H1 (cell line): ENCODE results near the gene UBTD1. TPM values are rescaled to one million over a fixed set of nuclear protein-coding genes. Genes with fewer than 3 reads are reported as not detected.

ENCODE experiments used
- CTCF ChIA-PET: fragments of 300-600 bp; sonication (Branson Sonifier 250); formaldehyde crosslinking; loops from one replicate; lab custom pipeline; 2021; ENCODE audit not compliant: partially characterized antibody; lab: Charles Lee
- POLR2A ChIA-PET: fragments of 300-600 bp; sonication (Branson Sonifier 250); formaldehyde crosslinking; loops from one replicate; lab custom pipeline; 2021; ENCODE audit warnings: inconsistent platforms; ENCODE audit not compliant: partially characterized antibody; lab: Charles Lee
- DNase-seq, 2 experiments: peaks; one replicate each; pipeline versions ENCODE4 v3.0.0 to v3.0.0-alpha.2; 2010 to 2022; ENCODE audit warnings: low spot score in 2 of 2, low read depth in 1 of 2, mixed read lengths in 1 of 2
- FAIRE-seq: peaks from 2 replicates; lab custom pipeline; 2011; peaks lifted over from hg19 to GRCh38; lab: Jason Lieb, UNC
- H2AFZ ChIP-seq: 2 replicates; pipeline ENCODE4 v1.8.1; 2012; ENCODE audit warnings: low read length, inconsistent platforms
- H2AK5ac ChIP-seq: 2 replicates; pipeline ENCODE4 v1.6.1; 2013; ENCODE audit warnings: low read depth, low read length
- H2BK120ac ChIP-seq: replicated peaks from 2 replicates; pipeline ENCODE3; 2013; ENCODE audit warnings: low read depth, low read length, inconsistent platforms
- H2BK12ac ChIP-seq: 2 replicates; pipeline ENCODE4 v1.6.1; 2013; ENCODE audit warnings: low read depth, low read length
- H2BK15ac ChIP-seq: 2 replicates; pipeline ENCODE4 v1.6.1; 2013; ENCODE audit warnings: low read length
- H2BK20ac ChIP-seq: 2 replicates; pipeline ENCODE4 v1.6.1; 2013; ENCODE audit warnings: low read length
- H2BK5ac ChIP-seq: 2 replicates; pipeline ENCODE4 v1.6.1; 2013; ENCODE audit warnings: low read depth, low read length
- H3K14ac ChIP-seq: 2 replicates; pipeline ENCODE4 v1.6.1; 2013; ENCODE audit warnings: inconsistent platforms; ENCODE audit not compliant: insufficient read length
- H3K18ac ChIP-seq: 2 replicates; pipeline ENCODE4 v1.6.1; 2013; ENCODE audit warnings: low read length; ENCODE audit errors: extremely low read depth
- H3K23ac ChIP-seq: 2 replicates; pipeline ENCODE4 v1.6.1; 2013; ENCODE audit warnings: inconsistent platforms; ENCODE audit not compliant: insufficient read length
- H3K23me2 ChIP-seq: 2 replicates; pipeline ENCODE4 v1.6.1; 2013; ENCODE audit warnings: low read depth, low read length
- H3K27ac ChIP-seq: 2 replicates; pipeline ENCODE4 v1.6.1; 2011; ENCODE audit warnings: low read depth, low read length, inconsistent platforms
- H3K27me3 ChIP-seq, 4 experiments: replicated peaks in 1 of 4; 1 replicate in 1 of 4; 2 replicates in 3 of 4; pipeline versions ENCODE4 v1.6.1 to v1.8.1; 2011 to 2013; ENCODE audit warnings: low read length in 3 of 4, mild to moderate bottlenecking in 3 of 4, inconsistent platforms in 2 of 4, mixed read lengths in 2 of 4, moderate library complexity in 1 of 4; ENCODE audit not compliant: control insufficient read depth in 3 of 4, insufficient read depth in 3 of 4; ENCODE audit errors: extremely low read depth in 1 of 4
- H3K36me3 ChIP-seq, 4 experiments: 2 replicates each; pipeline versions ENCODE4 v1.6.1 to v1.8.1; 2011 to 2013; ENCODE audit warnings: mild to moderate bottlenecking in 4 of 4, low read length in 3 of 4, moderate library complexity in 2 of 4, control low read depth in 1 of 4, inconsistent platforms in 1 of 4; ENCODE audit not compliant: insufficient read depth in 4 of 4, control insufficient read depth in 2 of 4
- H3K4ac ChIP-seq: replicated peaks from 2 replicates; pipeline ENCODE3; 2013; ENCODE audit warnings: low read length, low read depth, mixed read lengths, inconsistent platforms; ENCODE audit not compliant: insufficient read length
- H3K4me1 ChIP-seq, 4 experiments: replicated peaks in 1 of 4; 1 replicate in 1 of 4; 2 replicates in 3 of 4; pipeline versions ENCODE4 v1.6.1 to v1.8.1; 2011 to 2013; ENCODE audit warnings: low read length in 3 of 4, inconsistent platforms in 2 of 4, mixed read lengths in 1 of 4; ENCODE audit not compliant: insufficient read depth in 4 of 4, control insufficient read depth in 3 of 4
- H3K4me2 ChIP-seq, 2 experiments: 2 replicates each; pipeline versions ENCODE4 v1.6.1 to v1.8.1; 2011 to 2013; ENCODE audit warnings: low read depth in 2 of 2, low read length in 2 of 2, control low read depth in 1 of 2, inconsistent platforms in 1 of 2, mild to moderate bottlenecking in 1 of 2; ENCODE audit not compliant: insufficient read depth in 1 of 2
- H3K4me3 ChIP-seq, 4 experiments: fragments of 200-600, 300-600 bp in 1 of 4; sonication (generic), shearing (Covaris generic), sonication (Bioruptor Twin) in 1 of 4; 2 replicates each; pipeline versions ENCODE4 v1.5.1 to v1.8.1; 2011 to 2016; ENCODE audit warnings: low read length in 4 of 4, low read depth in 3 of 4, control low read depth in 2 of 4, inconsistent platforms in 2 of 4, mild to moderate bottlenecking in 2 of 4, mixed read lengths in 1 of 4, moderate library complexity in 1 of 4; ENCODE audit not compliant: insufficient read depth in 2 of 4; ENCODE audit errors: extremely low read depth in 1 of 4
- H3K56ac ChIP-seq: replicated peaks from 2 replicates; pipeline ENCODE3; 2013; ENCODE audit warnings: low read depth, mild to moderate bottlenecking, mixed read lengths, low read length, inconsistent platforms; ENCODE audit not compliant: insufficient read length
- H3K79me1 ChIP-seq: 2 replicates; pipeline ENCODE4 v1.6.1; 2013; ENCODE audit warnings: low read depth, low read length, control low read depth
- H3K79me2 ChIP-seq, 2 experiments: 2 replicates each; pipeline versions ENCODE4 v1.6.1 to v1.8.1; 2012 to 2013; ENCODE audit warnings: low read length in 2 of 2, mild to moderate bottlenecking in 2 of 2, inconsistent platforms in 1 of 2; ENCODE audit not compliant: insufficient read depth in 2 of 2, control insufficient read depth in 1 of 2
- H3K9ac ChIP-seq, 4 experiments: replicated peaks in 1 of 4; 1 replicate in 1 of 4; 2 replicates in 3 of 4; pipeline versions ENCODE4 v1.6.1 to v1.8.1; 2011 to 2013; ENCODE audit warnings: low read depth in 3 of 4, low read length in 3 of 4, control low read depth in 2 of 4, mild to moderate bottlenecking in 2 of 4, moderate library complexity in 2 of 4, inconsistent platforms in 1 of 4; ENCODE audit errors: extremely low read depth in 1 of 4
- H3K9me3 ChIP-seq, 2 experiments: 2 replicates each; pipeline versions ENCODE4 v1.6.1 to v1.8.1; 2012 to 2013; ENCODE audit warnings: mild to moderate bottlenecking in 2 of 2, moderate library complexity in 2 of 2, control low read depth in 1 of 2, inconsistent platforms in 1 of 2, low read depth in 1 of 2, low read length in 1 of 2, mixed read lengths in 1 of 2; ENCODE audit not compliant: insufficient read depth in 2 of 2
- H4K20me1 ChIP-seq, 2 experiments: replicated peaks in 1 of 2; 2 replicates each; pipeline versions ENCODE3 to v1.8.1; 2011 to 2013; ENCODE audit warnings: inconsistent platforms in 2 of 2, low read length in 2 of 2, mild to moderate bottlenecking in 1 of 2; ENCODE audit not compliant: insufficient read depth in 2 of 2, control insufficient read depth in 1 of 2
- H4K5ac ChIP-seq: 2 replicates; pipeline ENCODE4 v1.6.1; 2013; ENCODE audit warnings: low read length, low read depth, mixed read lengths, inconsistent platforms; ENCODE audit not compliant: insufficient read length
- H4K8ac ChIP-seq: 2 replicates; pipeline ENCODE4 v1.8.0; 2013; ENCODE audit warnings: mild to moderate bottlenecking, moderate library complexity, low read length, inconsistent platforms; ENCODE audit not compliant: insufficient read depth; ENCODE audit errors: extremely low read depth
- H4K91ac ChIP-seq: replicated peaks from 2 replicates; pipeline ENCODE3; 2013; ENCODE audit warnings: low read length, mixed read lengths, inconsistent platforms; ENCODE audit not compliant: insufficient read length
- CTBP2 ChIP-seq: IDR thresholded peaks from 2 replicates; pipeline ENCODE4 v1.7.0; 2011; ENCODE audit warnings: borderline replicate concordance, mild to moderate bottlenecking, moderate library complexity, mixed read lengths, low read length; ENCODE audit not compliant: insufficient read depth, insufficient read length
- GTF2F1 ChIP-seq: IDR thresholded peaks from 2 replicates; pipeline ENCODE4 v1.6.1; 2012; ENCODE audit warnings: low read depth, low read length, improper control_type of control experiment, borderline replicate concordance
- JUND ChIP-seq: IDR thresholded peaks from 2 replicates; pipeline ENCODE4 v1.6.1; 2011; ENCODE audit warnings: mild to moderate bottlenecking, improper control_type of control experiment, low read length
- PHF8 ChIP-seq: fragments of 200-600 bp; sonication (generic); conservative IDR thresholded peaks from 2 replicates; pipeline ENCODE4 v1.7.1; 2012; ENCODE audit warnings: low read depth, mild to moderate bottlenecking, inconsistent platforms, low read length, moderate library complexity
- POU5F1 ChIP-seq: IDR thresholded peaks from 2 replicates; pipeline ENCODE4 v1.6.1; 2011; ENCODE audit warnings: low read depth, mild to moderate bottlenecking, low read length, moderate library complexity
- RAD21 ChIP-seq, 2 experiments: IDR thresholded peaks in 1 of 2; conservative IDR thresholded peaks in 1 of 2; 2 replicates each; pipeline ENCODE4 v1.6.1; 2011; ENCODE audit warnings: low read depth in 2 of 2, low read length in 2 of 2, improper control_type of control experiment in 1 of 2, inconsistent platforms in 1 of 2, mild to moderate bottlenecking in 1 of 2, moderate library complexity in 1 of 2
- RBBP5 ChIP-seq: IDR thresholded peaks from 2 replicates; pipeline ENCODE4 v1.7.1; 2012; ENCODE audit warnings: low read depth, mild to moderate bottlenecking, inconsistent platforms, low read length, moderate library complexity, borderline replicate concordance
- RXRA ChIP-seq: IDR thresholded peaks from 2 replicates; pipeline ENCODE4 v1.6.1; 2011; ENCODE audit warnings: low read depth, mild to moderate bottlenecking, low read length, moderate library complexity; ENCODE audit not compliant: insufficient read depth
- TAF1 ChIP-seq: IDR thresholded peaks from 2 replicates; pipeline ENCODE4 v1.6.1; 2011; ENCODE audit warnings: mild to moderate bottlenecking, low read depth, low read length
- TEAD4 ChIP-seq: IDR thresholded peaks from 2 replicates; pipeline ENCODE4 v1.6.1; 2012; ENCODE audit warnings: low read depth, low read length, inconsistent platforms, mixed read lengths
- ZNF274 ChIP-seq: IDR thresholded peaks from 2 replicates; pipeline ENCODE4 v1.7.0; 2012; ENCODE audit warnings: low read length, borderline replicate concordance; ENCODE audit errors: extremely low read depth
- WGBS, 2 experiments: shearing (Covaris generic) in 1 of 2; methylation state at CpG; one replicate each; pipeline versions ENCODE4 v1.1.6 to v1.1.7; 2013 to 2015; ENCODE audit warnings: low lambda C conversion rate in 2 of 2, mixed read lengths in 2 of 2, inconsistent platforms in 1 of 2, low coverage in 1 of 2, missing lambda C conversion rate in 1 of 2; ENCODE audit not compliant: insufficient replicate concordance in 2 of 2, insufficient coverage in 1 of 2, insufficient read length in 1 of 2; ENCODE audit errors: extremely low coverage in 1 of 2, missing lambda C conversion rate in 1 of 2; 5-methylcytosine and 5-hydroxymethylcytosine counted together
- polyA plus RNA-seq, 7 experiments: library from polyadenylated mRNA; depleted of rRNA in 3 of 7; stranded (reverse) in 5 of 7; unstranded in 2 of 7; fragments of >200 nt in 5 of 7; fragments of 200-250 nt in 2 of 7; gene quantifications; 1 replicate in 5 of 7; 2 replicates in 1 of 7; 4 replicates in 1 of 7; pipeline versions ENCODE4 v1.2.1 to v1.2.3, GENCODE V29; 2011 to 2013; ENCODE audit warnings: missing spikeins in 2 of 7, mixed read lengths in 2 of 7
- total RNA-seq: library from RNA; stranded (reverse); fragmentation: NEBNext Ultra II Directional; extraction: Animal tissue kit (Norgen Biotek cat#: 25700); gene quantifications from 2 replicates; pipeline ENCODE4 v1.2.1, GENCODE V29; 2021
- TF ChIP-seq, protein P1 (sequence below): IDR thresholded peaks from 2 replicates; pipeline ENCODE4 v1.6.1; 2012; ENCODE audit warnings: inconsistent platforms
- TF ChIP-seq, protein P2 (sequence below): IDR thresholded peaks from 2 replicates; pipeline ENCODE4 v1.6.1; 2012; ENCODE audit warnings: inconsistent platforms

UBTD1 gene
- total and polyA plus RNA-seq, 2 of the 8 experiments (the other 6 are each of a cell fraction or from before 2014, with no cell fraction given) = 22.3 to 36.2 TPM

DNA sequence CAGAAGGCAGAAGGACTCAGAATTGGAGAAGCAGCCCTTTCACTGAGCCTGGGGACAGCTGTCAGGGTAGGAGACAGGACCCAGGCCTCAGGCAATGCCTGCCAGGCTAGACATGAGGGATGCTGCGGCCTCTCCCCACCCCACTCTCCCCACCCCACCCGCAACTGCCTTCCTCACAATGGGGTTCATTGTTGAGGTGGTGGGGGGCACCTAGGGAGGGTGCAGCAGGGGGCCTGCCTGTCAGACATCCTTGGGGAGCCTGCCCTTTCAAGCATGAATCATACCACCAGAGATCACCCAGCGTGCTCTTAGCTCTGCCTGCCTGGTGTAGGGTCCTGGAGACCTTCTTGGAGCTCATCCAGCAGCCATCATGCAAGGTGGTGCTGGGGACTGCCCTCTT lies 90.8 kb downstream of the UBTD1 start, which contains the start of gene C10orf62:
Gene C10orf62, plus strand, starts transcription at position 243 of the 400 bp plus-strand sequence. CDS start 177 bp downstream, outside the sequence.
- H4K8ac ChIP-seq = no peak within 1 kb of the TSS
- H3K4me3 ChIP-seq = no peak within 1 kb of the TSS
- no peaks in the 10 kb centered on the region for H3K4me1 ChIP-seq
- H2BK20ac ChIP-seq = no peak within 1 kb of the TSS
- H3K4me2 ChIP-seq = no peak within 1 kb of the TSS
- H3K4ac ChIP-seq = no peak within 1 kb of the TSS
- 92% methylated on average over 3 of the region's 3 CpGs; no CpG with 5 or more reads in 1 of the 2 experiments for WGBS, 2 experiments
- ChIA-PET CTCF (interaction anchor here (1.2 to 3.4 kb wide), 8 partner anchors 9 to 50 kb away, joined by 3 to 20 read pairs (median 10); partner anchors contain the start of gene ANKRD2), POLR2A (no interaction called here)
- no peak within 1 kb of the TSS for H3K23ac ChIP-seq
- DNase-seq = no peak
- no peak within 1 kb of the TSS for H2BK12ac ChIP-seq
- no peak within 1 kb of the TSS for H2BK5ac ChIP-seq
- no peaks in the 10 kb centered on the region for H3K9me3 ChIP-seq
- no peak for FAIRE-seq
- H4K91ac ChIP-seq = no peak within 1 kb of the TSS
- no peaks in the 10 kb centered on the region for H3K79me1 ChIP-seq
- no peaks in the 10 kb centered on the region for H3K36me3 ChIP-seq
- H3K79me2 ChIP-seq = no peaks in the 10 kb centered on the region
- H3K9ac ChIP-seq = no peak within 1 kb of the TSS
- H3K27ac ChIP-seq = no peak within 1 kb of the TSS
- no peak within 1 kb of the TSS for H3K18ac ChIP-seq
- H2AFZ ChIP-seq = no peak within 1 kb of the TSS
- H3K14ac ChIP-seq = no peak within 1 kb of the TSS
- H3K56ac ChIP-seq = no peak within 1 kb of the TSS
- H2BK120ac ChIP-seq = no peak within 1 kb of the TSS
- no peak within 1 kb of the TSS for H4K5ac ChIP-seq
- no peak within 1 kb of the TSS for H2AK5ac ChIP-seq
- peaks cover 1% of the 10 kb centered on the region; the same call in 1 of the 2 replicates for H3K23me2 ChIP-seq
- H3K27me3 ChIP-seq = no peaks in the 10 kb centered on the region
- no peaks in the 10 kb centered on the region for H4K20me1 ChIP-seq
- H2BK15ac ChIP-seq = no peak within 1 kb of the TSS
- TF ChIP-seq PHF8 = no peak
- no peak for TF ChIP-seq JUND
- no peak for TF ChIP-seq TEAD4
- TF ChIP-seq CTBP2 = no peak
- TF ChIP-seq, protein P1, sequence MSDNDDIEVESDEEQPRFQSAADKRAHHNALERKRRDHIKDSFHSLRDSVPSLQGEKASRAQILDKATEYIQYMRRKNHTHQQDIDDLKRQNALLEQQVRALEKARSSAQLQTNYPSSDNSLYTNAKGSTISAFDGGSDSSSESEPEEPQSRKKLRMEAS = no peak
- TF ChIP-seq POU5F1 = no peak
- no peak for TF ChIP-seq RXRA
- TF ChIP-seq TAF1 = no peak
- no peak for TF ChIP-seq GTF2F1
- TF ChIP-seq RBBP5 = no peak
- TF ChIP-seq ZNF274 = no peak
- TF ChIP-seq, protein P2, sequence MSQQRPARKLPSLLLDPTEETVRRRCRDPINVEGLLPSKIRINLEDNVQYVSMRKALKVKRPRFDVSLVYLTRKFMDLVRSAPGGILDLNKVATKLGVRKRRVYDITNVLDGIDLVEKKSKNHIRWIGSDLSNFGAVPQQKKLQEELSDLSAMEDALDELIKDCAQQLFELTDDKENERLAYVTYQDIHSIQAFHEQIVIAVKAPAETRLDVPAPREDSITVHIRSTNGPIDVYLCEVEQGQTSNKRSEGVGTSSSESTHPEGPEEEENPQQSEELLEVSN = no peak
- no peak for TF ChIP-seq RAD21 (IDR thresholded peaks at IDR 0.05 in 1 of 2, conservative IDR thresholded peaks at IDR 0.05 in 1 of 2; ENCODE audit: low read depth in 2 of 2, low read length in 2 of 2)
